ENCODE results near the gene ANKRD9.

The ANKRD9 gene

GRCh38 chr14:102481371-102481770, 28.2 kb downstream of the ANKRD9 start:
- no peak overlapping the region for H3K4me3 ChIP-seq (ENCODE audit: low read depth, low read length)
- no peak for DNase-seq (ENCODE audit: low read depth)
- TF ChIP-seq CTCF (IDR thresholded peaks at IDR 0.05; ENCODE audit: low read depth, low read length, missing control alignments), result no peak

GRCh38 chr14:102479777-102480176, 29.8 kb downstream of the ANKRD9 start:
- no peak overlapping the region for H3K4me3 ChIP-seq (ENCODE audit: low read depth, low read length)
- DNase-seq (ENCODE audit: low read depth), result no peak
- no peak for TF ChIP-seq CTCF (IDR thresholded peaks at IDR 0.05; ENCODE audit: low read depth, low read length, missing control alignments)

- no peak for DNase-seq (ENCODE audit: low read depth)
- no peak overlapping the region for H3K4me3 ChIP-seq (ENCODE audit: low read depth, low read length)
- TF ChIP-seq CTCF (IDR thresholded peaks at IDR 0.05; ENCODE audit: low read depth, low read length, missing control alignments), result no peak
Observed at GRCh38 chr14:102479107-102479506, 30.5 kb downstream of the ANKRD9 start.

GRCh38 chr14:102474934-102475333, 34.6 kb downstream of the ANKRD9 start:
- DNase-seq (ENCODE audit: low read depth), result no peak
- no peak for TF ChIP-seq CTCF (IDR thresholded peaks at IDR 0.05; ENCODE audit: low read depth, low read length, missing control alignments)
- H3K4me3 ChIP-seq (ENCODE audit: low read depth, low read length), result no peak overlapping the region

GRCh38 chr14:102473559-102473958, 36.0 kb downstream of the ANKRD9 start:
- H3K4me3 ChIP-seq (ENCODE audit: low read depth, low read length), result no peak overlapping the region
- no peak for DNase-seq (ENCODE audit: low read depth)
- no peak for TF ChIP-seq CTCF (IDR thresholded peaks at IDR 0.05; ENCODE audit: low read depth, low read length, missing control alignments)

- TF ChIP-seq CTCF (IDR thresholded peaks at IDR 0.05; ENCODE audit: low read depth, low read length, missing control alignments), result no peak
- no peak overlapping the region for H3K4me3 ChIP-seq (ENCODE audit: low read depth, low read length)
- no peak for DNase-seq (ENCODE audit: low read depth)
Observed at GRCh38 chr14:102472791-102473150, 36.8 kb downstream of the ANKRD9 start.

- no peak for TF ChIP-seq CTCF (IDR thresholded peaks at IDR 0.05; ENCODE audit: low read depth, low read length, missing control alignments)
- no peak overlapping the region for H3K4me3 ChIP-seq (ENCODE audit: low read depth, low read length)
- no peak for DNase-seq (ENCODE audit: low read depth)
Observed at GRCh38 chr14:102471921-102472790, 37.4 kb downstream of the ANKRD9 start.

All from GM12864 (cell line).